Rectal smooth muscle tissue (tissue), 1 donor: Measurements from ENCODE around the gene RAD9B.
A peak's percentile ranks its signal among the peaks of the same experiment; 100 is the strongest.
"Not testable (repeated sequence)": the region's sequence is repeated elsewhere in the genome, so short reads cannot be mapped to it uniquely, and the experiment has no call there.

Experiments used
- H3K27ac ChIP-seq: one replicate; pipeline ENCODE4 v1.7.0; 2013; ENCODE audit warnings: low read depth, low read length, inconsistent platforms
- H3K27me3 ChIP-seq: one replicate; pipeline ENCODE4 v1.7.0; 2013; ENCODE audit warnings: low read length; ENCODE audit not compliant: control insufficient read depth, insufficient read depth
- H3K36me3 ChIP-seq: one replicate; pipeline ENCODE4 v1.7.0; 2013; ENCODE audit warnings: low read length; ENCODE audit not compliant: control insufficient read depth, insufficient read depth
- H3K4me1 ChIP-seq: one replicate; pipeline ENCODE4 v1.7.0; 2013; ENCODE audit warnings: low read length; ENCODE audit not compliant: control insufficient read depth, insufficient read depth
- H3K4me3 ChIP-seq: one replicate; pipeline ENCODE4 v1.7.0; 2013; ENCODE audit warnings: low read length
- H3K9ac ChIP-seq: one replicate; pipeline ENCODE4 v1.7.0; 2013; ENCODE audit warnings: low read length

RAD9B gene

DNA sequence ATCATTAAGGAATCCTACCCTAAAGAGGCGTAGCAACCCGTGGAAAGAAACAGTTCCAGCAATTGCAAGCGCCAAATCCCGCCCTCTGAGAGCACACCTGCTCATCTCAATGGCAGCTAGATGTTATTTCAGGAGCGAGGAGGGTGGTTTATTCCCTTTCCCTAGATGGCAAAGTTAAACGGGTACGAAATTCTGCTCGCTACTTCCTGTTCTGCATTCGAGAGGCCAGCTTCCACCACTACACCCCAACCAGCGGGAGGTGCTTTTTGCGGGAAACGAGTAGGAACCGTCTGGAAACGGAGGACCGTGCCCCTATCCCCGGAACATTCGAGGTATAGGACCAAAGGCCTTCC is 756 bp upstream of the RAD9B start:
- H3K27me3 ChIP-seq: no peaks in the 10 kb centered on the region
- no peaks in the 10 kb centered on the region for H3K36me3 ChIP-seq
- H3K4me3 ChIP-seq: peak overlapping the region; percentile 97
- H3K9ac ChIP-seq: peak overlapping the region; percentile 95
- H3K4me1 ChIP-seq: no peaks in the 10 kb centered on the region
- peak overlapping the region; percentile 84 for H3K27ac ChIP-seq

DNA sequence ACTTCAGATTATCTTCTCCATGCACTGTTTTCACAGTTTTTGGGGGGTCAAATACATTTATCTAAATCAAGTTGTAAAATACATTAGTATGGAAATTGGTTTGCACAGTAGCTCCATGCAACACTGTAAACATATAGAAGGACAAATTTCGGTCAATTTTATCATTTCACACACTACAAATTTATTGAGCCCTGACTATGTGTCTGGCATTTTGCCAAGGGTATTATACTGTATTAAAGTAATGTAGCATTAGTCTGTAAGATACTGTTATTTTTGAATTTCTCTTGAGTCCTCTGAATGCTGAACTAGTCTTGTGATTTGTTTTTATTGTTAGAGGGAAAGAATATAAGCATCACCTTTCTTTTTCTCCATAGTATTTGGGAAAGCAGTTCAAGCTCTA is 1.3 kb downstream of the RAD9B start:
- H3K4me3 ChIP-seq: no peak overlapping the region
- no peaks in the 10 kb centered on the region for H3K27me3 ChIP-seq
- no peaks in the 10 kb centered on the region for H3K36me3 ChIP-seq
- H3K4me1 ChIP-seq: no peaks in the 10 kb centered on the region
- H3K9ac ChIP-seq: no peak overlapping the region
- no peak overlapping the region for H3K27ac ChIP-seq

DNA sequence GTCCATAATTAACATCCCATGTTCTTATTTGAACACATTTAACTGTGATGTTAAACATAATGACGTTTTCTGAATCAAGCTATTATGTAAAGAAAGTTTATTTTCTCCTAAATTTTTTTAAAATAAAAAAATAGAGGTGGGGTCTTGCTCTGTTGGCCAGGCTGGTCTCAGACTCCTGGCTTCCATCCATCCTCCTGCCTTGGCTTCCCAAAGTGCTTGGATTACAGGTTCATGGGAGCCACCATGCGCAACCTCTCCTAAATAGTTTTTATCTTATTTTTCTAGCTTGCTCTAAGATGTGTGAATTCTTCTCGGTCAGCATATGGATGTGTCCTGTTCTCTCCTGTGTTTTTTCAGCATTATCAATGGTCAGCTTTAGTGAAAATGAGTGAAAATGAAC is 3.2 kb downstream of the RAD9B start:
- H3K36me3 ChIP-seq: no peaks in the 10 kb centered on the region
- no peaks in the 10 kb centered on the region for H3K4me1 ChIP-seq
- H3K9ac ChIP-seq: no peak overlapping the region
- no peak overlapping the region for H3K27ac ChIP-seq
- H3K4me3 ChIP-seq: no peak overlapping the region
- H3K27me3 ChIP-seq: no peaks in the 10 kb centered on the region

DNA sequence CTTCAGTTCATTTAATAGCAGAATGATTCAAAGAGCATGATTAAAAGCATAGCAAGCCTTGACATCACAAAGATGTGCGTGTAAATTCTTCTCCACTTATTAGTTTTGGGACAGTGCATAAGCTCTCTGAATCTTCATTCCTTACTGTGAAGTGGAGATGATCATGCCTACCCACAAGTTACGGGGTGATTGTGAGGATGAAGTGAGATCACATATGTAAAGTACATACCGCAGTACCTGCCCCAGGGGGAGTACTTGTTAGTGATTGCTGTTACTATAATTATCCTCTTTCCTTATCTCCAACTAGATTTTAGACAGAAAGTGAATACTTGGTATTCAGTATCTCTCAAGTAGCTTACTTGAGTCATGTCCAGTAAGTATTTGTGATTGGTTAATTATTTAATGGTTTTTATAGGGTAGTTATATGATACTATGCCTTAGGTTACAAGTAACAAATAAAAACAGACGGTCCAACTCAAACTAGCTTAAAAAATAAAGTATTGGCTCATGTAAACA is 6.0 kb downstream of the RAD9B start:
- no peaks in the 10 kb centered on the region for H3K36me3 ChIP-seq
- H3K4me3 ChIP-seq: no peak overlapping the region
- no peak overlapping the region for H3K9ac ChIP-seq
- no peaks in the 10 kb centered on the region for H3K27me3 ChIP-seq
- H3K4me1 ChIP-seq: no peaks in the 10 kb centered on the region
- no peak overlapping the region for H3K27ac ChIP-seq

DNA sequence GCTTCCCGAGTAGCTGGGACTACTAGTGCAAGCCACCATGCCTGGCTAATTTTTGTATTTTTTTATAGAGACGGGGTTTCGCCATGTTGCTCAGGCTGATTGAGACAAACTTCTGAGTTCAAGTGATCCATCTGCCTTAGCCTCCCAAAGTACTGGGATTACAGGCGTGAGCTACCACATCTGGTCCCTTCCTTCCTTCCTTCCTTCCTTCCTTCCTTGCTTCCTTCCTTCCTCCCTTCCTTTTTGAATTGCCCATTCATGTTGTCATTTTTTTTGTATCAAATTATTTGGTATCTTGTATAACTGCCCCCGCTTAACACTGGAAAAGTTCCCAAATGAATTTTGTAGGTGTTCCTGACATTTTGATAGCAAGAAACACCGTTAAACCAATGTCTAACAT is 11.7 kb downstream of the RAD9B start:
- Histone ChIP-seq H3K4me1 (no peaks in the 10 kb centered on the region), H3K36me3 (no peaks in the 10 kb centered on the region), H3K4me3 (no peak overlapping the region), H3K9ac (no peak overlapping the region), H3K27ac (no peak overlapping the region), H3K27me3 (no peaks in the 10 kb centered on the region)

DNA sequence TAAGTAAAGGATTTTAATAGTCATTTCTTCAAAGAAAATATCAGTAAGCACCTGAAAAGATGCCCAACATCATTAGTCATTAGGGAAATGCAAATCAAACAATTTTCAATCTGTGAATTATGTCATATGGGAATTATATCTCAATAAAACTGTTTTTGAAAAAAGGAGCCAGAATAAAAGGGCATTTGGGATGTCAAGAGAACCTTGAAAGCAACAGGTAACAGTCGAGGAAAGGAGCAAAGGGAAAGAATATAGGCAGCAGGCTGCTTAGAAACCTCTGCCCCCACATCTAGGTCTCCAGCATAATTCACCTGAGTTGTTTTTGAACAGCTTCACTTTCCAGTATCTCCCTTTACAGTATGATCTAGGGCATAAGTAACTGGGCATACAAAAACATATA is 12.2 kb downstream of the RAD9B start:
- no peaks in the 10 kb centered on the region for H3K27me3 ChIP-seq
- no peak overlapping the region for H3K27ac ChIP-seq
- no peak overlapping the region for H3K4me3 ChIP-seq
- no peak overlapping the region for H3K9ac ChIP-seq
- H3K4me1 ChIP-seq: no peaks in the 10 kb centered on the region
- H3K36me3 ChIP-seq: no peaks in the 10 kb centered on the region

DNA sequence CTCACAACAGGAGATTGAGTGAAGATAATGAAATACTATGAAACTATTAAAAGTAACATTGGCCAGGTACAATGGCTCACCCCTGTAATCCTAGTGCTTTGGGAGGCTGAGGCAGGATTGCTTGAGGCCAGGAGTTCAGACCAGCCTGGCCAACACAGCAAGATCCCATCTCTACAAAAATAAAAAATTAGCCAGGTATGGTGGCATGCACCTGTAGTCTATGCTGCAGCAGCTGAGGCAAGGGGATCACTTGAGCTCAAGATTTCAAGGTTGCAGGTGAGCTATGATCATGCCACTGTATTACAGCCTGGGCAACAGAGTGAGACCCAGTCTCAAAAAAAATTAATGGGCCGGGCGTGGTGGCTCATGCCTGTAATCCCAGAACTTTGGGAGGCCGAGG is 14.9 kb downstream of the RAD9B start:
- Histone ChIP-seq H3K36me3 (no peaks in the 10 kb centered on the region), H3K27me3 (no peaks in the 10 kb centered on the region), H3K27ac (no peak overlapping the region), H3K9ac (no peak overlapping the region), H3K4me3 (no peak overlapping the region), H3K4me1 (no peaks in the 10 kb centered on the region)

DNA sequence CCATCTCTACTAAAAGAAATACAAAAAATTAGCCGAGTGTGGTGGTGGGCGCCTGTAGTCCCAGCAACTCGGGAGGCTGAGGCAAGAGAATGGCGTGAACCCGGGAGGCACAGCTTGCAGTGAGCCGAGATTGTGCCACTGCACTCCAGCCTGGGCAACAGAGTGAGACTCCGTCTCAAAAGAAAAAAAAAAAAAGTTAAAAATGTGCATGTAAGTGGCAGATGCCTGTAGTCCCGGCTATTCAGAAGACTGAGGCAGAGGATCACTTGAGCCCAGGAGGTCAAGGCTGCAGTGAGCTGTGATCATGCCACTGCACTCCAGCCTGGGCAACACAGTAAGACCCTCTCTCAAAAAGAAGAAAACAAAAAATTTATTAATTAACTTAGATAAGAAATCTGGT is 15.9 kb downstream of the RAD9B start:
- not testable (repeated sequence) for H3K4me3 ChIP-seq, H3K36me3 ChIP-seq, H3K9ac ChIP-seq, H3K27me3 ChIP-seq, H3K4me1 ChIP-seq, H3K27ac ChIP-seq

DNA sequence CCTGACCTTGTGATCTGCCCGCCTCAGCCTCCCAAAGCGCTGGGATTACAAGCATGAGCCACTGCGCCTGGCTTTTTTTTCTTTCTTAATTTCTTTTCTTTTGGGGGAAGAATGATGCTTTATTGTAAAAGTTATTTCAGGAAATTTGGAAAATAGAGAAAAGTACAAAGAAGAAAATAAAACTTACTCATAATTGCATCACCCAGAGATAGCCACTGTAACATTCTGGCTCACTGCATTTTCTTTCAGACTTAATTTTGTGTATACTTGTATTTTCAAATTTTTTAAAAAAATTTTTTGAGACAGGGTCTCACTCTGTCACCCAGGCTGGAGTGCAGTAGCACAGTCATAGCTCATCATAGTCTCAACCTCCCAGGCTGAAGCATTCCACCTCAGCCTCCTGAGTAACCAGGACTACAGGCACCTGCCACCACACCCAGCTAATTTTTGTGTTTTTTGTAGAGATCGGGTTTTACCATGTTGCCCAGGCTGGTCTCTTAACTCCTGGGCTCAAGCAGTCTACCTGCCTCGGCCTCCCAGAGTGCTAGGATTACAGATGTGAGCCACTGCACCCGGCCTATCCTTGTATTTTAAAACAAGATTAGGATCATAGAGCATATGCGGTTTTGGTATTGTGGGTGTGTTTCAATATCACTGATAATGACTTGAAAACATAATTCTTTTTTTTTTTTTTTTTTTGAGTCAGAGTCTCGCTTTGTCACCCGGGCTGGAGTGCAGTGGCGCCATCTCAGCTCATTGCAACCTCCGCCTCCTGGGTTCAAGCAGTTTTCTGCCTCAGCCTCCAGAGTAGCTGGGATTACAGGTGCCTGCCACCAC is 19.0 kb downstream of the RAD9B start:
- H3K27ac ChIP-seq, H3K4me3 ChIP-seq, H3K27me3 ChIP-seq, H3K36me3 ChIP-seq, H3K9ac ChIP-seq, H3K4me1 ChIP-seq: not testable (repeated sequence)

DNA sequence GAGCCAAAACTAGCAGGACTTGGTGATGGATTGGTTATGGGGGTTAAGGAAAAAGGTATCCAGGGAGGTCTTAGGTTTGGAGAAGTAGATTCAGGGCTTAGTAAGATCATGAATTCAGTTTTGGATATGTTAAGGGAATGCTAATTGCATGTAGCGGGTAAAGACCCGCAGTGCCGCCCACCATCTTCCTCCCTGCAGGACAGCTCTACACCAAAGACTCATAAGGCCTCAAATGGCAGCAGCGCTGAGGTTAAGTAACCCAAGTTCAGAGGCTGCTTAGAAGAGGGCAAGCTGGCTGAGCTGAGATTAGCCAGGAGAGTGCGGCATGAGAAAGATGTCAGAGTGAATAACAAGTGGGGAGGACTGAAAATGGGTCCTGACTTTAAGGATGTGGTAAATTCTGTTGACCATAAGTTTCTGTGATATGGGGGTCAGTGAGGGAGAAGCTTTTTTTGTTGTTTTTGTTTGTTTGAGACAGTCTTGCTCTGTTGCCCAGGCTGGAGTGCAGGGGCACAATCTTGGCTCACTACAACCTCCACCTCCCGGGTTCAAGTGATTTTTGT is 26.2 kb downstream of the RAD9B start:
- Histone ChIP-seq H3K36me3 (no peaks in the 10 kb centered on the region), H3K27me3 (no peaks in the 10 kb centered on the region), H3K27ac (no peak overlapping the region), H3K4me1 (peaks cover 18% of the 10 kb centered on the region), H3K4me3 (no peak overlapping the region), H3K9ac (no peak overlapping the region)

DNA sequence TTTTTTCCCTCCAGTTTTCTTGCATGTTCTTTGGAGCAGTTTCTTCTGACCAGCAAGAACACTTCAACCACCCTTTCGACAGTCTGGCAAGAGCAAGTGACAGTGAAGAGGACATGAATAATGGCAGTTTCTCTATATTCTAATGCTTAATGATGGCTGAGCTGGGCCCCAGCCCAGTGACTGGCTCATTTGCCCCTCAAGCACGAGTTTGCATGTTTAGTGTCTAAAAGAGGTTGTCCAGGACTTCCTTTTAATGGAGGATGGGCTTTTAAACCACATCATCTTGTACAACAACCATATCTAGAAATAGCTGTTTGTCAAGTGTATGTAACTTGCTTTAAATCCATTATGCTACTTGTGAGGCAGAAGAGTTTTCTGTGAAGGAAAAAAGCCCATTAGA is 28.4 kb downstream of the RAD9B start:
- peaks cover 24% of the 10 kb centered on the region for H3K4me1 ChIP-seq
- H3K36me3 ChIP-seq: no peaks in the 10 kb centered on the region
- no peak overlapping the region for H3K4me3 ChIP-seq
- H3K27me3 ChIP-seq: no peaks in the 10 kb centered on the region
- H3K27ac ChIP-seq: peak overlapping the region; percentile 18
- H3K9ac ChIP-seq: no peak overlapping the region

DNA sequence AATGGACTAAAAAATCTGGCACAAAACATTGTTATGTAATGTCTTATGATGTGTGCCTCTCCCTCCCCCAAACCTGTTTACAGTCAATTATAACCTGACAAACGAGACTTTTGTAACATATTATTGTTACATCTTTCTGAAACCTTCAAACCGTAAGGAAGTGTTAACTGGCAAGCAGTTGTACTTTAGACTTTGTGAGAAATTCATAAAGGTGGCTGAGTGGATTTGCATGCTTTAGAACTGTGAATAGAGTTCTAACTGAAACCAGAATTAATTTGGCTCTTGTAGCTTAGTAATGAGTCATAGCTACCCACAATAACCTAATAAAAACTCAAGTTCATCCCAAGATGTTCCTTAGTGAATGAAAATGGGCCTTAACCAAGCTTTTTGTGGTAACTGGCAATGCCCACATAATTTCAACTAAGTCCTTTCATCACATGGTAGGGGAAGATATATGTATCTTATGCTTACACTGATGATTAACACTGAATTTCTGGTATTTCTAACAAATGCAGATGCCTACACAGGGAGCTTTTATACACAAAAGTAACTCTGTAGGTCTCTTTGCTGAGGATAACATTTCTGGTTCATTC is 29.7 kb downstream of the RAD9B start:
- peaks cover 29% of the 10 kb centered on the region for H3K4me1 ChIP-seq
- H3K27ac ChIP-seq: peak overlapping the region; percentile 38
- no peaks in the 10 kb centered on the region for H3K27me3 ChIP-seq
- no peak overlapping the region for H3K9ac ChIP-seq
- peak overlapping the region; percentile 28 for H3K4me3 ChIP-seq
- peaks cover 3% of the 10 kb centered on the region for H3K36me3 ChIP-seq

DNA sequence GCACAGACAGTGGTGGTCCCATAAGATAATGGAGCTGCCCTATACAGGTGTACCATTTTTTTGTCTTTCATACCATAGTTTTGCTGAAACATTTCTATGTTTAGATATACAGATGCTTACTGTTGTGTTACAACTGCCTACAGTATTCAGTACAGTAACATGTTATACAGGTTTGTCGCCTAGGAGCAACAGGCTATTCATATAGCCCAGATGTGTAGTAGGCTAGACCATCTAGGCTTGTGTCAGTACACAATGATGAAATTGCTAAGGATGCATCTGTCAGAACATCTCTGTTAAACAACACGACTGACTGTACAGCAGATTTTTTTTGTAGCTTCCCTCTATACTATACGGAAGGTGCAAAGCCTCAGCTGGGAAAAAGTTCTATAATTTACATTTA is 30.5 kb downstream of the RAD9B start:
- Histone ChIP-seq H3K27ac (peak overlapping the region; percentile 38), H3K9ac (no peak overlapping the region), H3K4me3 (no peak overlapping the region), H3K36me3 (peaks cover 4% of the 10 kb centered on the region), H3K4me1 (peaks cover 37% of the 10 kb centered on the region), H3K27me3 (no peaks in the 10 kb centered on the region)
